HUDEP-2 (cell line): ENCODE measurements around the gene ROR1.
"Not testable (repeated sequence)": the region's sequence is repeated elsewhere in the genome, so short reads cannot be mapped to it uniquely, and the experiment has no call there.

Experiments used
- DNase-seq, 76 experiments: peaks; one replicate each; lab custom pipeline; 2025; ENCODE audit not compliant: unreplicated experiment in 76 of 76; lab: John Stamatoyannopoulos, UW

The ROR1 gene

DNA sequence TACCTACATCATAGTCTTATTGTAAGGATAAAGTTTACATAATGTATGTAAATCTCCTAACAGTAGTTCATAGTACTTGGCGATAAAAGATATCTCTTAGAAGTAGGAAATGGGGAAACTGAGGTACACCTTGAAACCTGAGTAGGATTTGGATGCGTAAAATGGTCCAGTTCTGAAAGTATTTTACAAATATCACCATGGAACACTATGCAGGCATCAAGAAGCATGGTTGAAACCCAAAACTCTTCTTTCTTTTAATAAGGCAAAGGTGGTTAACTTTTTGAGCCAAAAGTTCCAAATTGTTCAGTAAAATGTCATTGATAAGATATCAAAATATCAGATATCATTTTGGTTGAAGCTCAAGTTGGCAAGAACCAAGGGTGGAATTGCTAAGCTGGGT, 46.0 kb downstream of the ROR1 start:
- DNase-seq = no peak

- no peak for DNase-seq
Observed at GRCh38 chr1:63821091-63822005, 47.5 kb downstream of the ROR1 start.

DNA sequence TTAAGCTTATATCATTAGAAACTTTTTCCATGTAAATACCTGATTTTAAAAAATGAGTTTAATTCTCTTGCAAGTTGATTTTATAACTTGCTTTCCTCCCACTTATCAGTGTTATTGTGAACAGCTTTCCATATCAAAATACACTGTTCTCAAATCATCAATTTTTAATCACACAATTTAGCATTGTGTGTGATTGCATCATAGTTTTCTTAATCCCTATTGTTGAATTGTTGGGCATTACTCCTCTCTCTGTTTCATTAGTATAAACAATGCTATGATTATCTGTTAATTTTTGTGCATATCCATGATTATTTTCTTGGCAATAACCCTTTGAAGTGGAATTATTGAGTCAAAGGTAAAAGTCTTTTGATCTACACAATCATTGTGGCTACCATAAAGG, 48.7 kb downstream of the ROR1 start:
- no peak for DNase-seq

- no peak for DNase-seq
Observed at GRCh38 chr1:63824451-63824850, 50.6 kb downstream of the ROR1 start.

- no peak for DNase-seq
Observed at GRCh38 chr1:63825111-63825510, 51.3 kb downstream of the ROR1 start.

- DNase-seq = not testable (repeated sequence)
Observed at GRCh38 chr1:63826246-63826861, 52.5 kb downstream of the ROR1 start.

DNA sequence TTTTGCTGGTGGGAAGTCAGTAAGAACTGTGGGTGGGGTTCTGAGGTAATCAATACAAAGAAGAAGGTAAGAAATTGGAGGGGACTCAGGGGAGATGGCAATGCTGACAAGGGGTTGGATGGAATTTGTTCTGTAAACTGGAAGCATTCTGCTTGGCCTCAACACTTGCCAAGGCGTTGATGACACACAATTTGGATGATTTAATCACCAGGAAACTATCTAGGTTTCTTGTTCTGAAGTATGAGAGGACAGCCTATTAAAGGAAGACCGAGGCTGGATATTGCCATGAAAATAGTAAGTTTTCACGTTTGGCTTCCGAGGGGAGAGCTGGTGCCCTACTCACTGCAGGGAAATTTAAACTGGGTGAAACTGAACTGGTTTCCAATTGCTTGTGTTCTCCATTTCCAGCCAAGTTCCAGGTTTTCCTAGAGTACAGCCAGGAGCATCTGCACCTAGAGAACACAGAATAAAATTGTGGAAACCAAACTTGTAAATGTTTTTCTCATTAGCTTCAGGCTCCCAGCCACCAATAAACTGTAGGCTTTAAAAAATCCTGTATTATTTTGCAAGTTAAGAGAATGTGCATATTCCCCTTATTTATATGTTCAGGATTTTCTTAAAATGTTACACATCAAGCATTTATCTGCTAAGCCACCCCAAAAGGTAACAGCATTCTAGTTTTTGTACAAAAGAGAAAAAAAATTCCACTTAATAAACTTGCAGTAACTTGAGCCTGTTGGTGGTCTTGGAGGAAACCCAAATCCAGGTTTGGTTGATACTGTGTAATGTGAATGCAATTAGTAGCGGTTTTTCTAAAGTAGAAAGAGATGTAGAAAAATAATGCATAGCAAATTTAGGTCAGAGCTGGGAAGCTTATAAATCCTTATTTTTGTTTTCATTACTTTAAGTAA, 53.8 kb downstream of the ROR1 start:
- DNase-seq = no peak

GRCh38 chr1:63828322-63829044, 54.7 kb downstream of the ROR1 start:
- DNase-seq = no peak

DNA sequence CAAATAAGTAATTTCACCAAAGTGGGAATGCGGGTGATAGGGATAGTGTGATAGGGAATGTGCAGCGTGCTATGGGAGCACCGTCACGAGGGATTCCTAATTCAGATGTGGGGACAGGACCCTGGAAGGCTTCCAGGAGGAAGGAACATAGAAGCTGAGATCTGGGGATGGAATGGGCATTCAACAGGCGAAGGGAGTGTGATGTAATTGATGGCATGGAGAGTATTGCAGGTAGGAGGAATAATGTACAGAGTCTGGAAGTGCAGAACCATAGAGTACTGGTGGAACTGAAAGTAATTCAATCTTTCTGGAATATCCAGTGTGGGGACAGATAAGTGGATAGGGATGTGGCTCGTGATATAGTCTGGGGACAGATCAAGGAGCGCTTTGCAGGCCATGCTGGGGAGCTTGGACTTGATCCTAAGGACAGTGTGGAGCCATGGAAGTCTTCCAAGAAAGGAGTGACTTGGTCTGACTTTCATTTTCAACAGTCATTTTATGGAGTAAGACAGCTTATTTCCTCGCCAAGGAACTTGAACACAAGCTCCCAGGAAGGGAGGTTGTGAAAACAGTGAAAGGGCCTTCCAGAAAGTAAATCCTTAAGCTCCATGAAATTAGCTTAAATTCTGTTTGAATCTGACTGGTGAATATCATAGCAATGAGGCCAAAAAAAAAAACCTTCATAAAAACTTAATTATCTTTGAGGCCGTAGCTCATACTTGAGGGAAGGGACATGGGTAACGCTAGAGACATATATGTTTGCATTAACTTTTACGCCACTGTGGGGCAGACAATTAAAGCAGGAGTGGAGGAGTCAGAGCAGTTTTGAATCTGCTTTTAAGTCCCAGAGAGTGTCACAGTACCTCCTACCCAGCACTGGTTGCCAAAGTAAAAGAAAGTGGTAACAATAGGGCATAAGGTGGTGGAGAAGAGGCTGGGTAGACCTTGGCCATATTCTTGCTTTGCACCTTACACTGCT, 55.8 kb downstream of the ROR1 start:
- DNase-seq = no peak

DNA sequence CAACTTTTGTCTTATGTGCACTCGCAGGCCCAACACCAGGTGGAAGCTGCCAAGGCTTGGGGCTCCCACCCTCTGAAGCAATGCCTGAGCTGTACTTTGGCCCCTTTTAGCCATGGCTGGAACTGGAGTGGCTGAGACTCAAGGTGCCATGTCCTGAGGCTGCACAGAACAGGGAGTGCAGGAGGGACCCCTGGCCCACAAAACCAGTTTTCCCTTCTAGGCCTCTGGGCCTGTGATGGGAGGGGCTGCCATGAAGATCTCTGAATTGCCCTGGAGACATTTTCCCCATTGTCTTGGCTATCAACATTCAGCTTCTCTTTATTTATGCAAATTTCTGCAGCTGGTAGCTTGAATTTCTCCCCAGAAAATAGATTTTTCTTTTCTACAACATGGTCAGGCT, 57.6 kb downstream of the ROR1 start:
- no peak for DNase-seq

DNA sequence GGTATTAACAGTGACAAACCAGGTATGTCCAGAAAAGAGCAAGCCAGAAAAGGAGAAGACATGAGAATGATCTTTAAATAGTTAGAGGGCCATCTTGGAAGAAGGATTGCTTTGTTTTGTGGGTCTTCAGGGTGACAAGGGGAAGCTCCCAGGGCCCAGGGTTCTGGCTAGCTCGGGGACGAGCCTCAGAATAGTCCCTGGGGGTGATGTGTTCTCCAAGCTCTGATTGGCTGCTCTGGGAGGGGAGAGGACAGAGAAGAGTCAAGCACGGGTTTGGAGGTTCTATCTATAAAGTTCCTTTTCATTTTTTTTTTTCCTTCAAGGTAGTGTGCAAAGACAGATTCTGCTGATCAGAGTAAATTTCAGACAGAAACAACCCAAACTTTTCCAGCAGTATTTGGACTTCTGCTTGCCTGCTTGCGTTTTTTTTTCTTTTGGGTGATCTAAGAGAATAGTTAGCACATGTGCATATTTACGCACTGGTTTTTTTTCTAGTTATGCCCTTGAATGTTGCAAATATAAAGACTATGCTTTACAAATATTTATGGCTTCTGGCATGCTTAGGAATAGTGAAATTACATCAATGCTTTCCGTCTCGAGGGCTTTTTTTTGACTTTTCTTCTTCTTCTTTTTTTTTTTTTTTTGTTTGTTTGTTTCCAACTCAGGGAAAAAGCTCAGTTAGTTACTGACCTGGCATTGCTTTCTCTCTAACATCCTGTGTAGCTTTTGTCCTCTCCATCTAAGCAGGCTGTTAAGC, 59.7 kb downstream of the ROR1 start:
- no peak for DNase-seq

GRCh38 chr1:63835128-63835527, 61.3 kb downstream of the ROR1 start:
- DNase-seq = no peak

DNA sequence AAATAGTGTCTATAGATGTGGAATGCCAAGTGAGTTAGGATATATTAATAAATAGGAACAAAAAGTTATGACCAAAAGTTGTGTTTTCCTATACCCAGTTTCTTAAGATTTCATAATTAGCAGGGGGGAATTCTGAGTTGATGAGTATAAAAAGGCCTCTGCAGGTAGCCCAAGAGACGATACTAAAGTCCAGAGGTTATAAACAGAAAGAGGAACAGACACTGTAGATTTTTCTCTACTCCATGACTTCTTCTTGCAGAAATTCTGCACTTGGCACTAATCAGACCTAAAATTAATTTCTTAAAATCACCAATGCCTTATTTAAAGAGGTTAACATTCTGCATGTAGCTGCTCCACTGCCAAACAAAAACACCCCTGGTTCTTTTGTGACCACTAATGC, 62.6 kb downstream of the ROR1 start:
- DNase-seq = no peak

GRCh38 chr1:63836830-63837229, 63.0 kb downstream of the ROR1 start:
- DNase-seq = no peak

- no peak for DNase-seq
Observed at GRCh38 chr1:63843010-63843409, 69.2 kb downstream of the ROR1 start.

DNA sequence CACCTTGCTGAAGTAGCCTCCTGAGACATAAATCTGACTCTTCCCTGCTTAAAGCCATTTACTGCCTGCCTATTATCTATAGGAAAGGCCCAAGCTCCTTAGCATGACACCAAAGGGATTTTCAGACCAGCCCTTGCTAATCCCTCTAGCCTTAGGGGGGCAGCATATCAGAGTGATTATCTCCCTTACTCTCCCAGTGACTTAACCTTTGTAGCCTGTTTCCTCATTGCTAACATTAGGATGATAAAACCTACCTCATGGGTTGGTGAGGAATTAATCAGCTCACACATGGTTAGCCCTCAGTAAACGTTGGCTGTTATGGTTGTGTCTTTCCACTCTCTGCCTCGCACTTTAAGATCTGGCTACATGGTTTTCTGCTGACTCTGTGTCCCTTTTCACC, 70.1 kb downstream of the ROR1 start:
- DNase-seq = no peak

- DNase-seq = no peak
Observed at GRCh38 chr1:63845346-63845745, 71.5 kb downstream of the ROR1 start.

GRCh38 chr1:63847308-63847910, 73.6 kb downstream of the ROR1 start:
- DNase-seq = no peak
